Panc1 (cell line): Measurements from ENCODE around the gene KCNJ9. TPM values are rescaled to one million over a fixed set of nuclear protein-coding genes. Genes with fewer than 3 reads are reported as not detected.

Source experiments
- ATAC-seq: fragments of 200-7000 bp; cut with Tn5 transposase; 2 replicates; pipeline ENCODE4 v1.9.1; 2020; ENCODE audit warnings: mild to moderate bottlenecking, moderate library complexity
- BruUV-seq: library from RNA; stranded (reverse); fragments of 400-500 nt; replicated peaks from 2 replicates; lab custom pipeline; 2021; lab: Mats Ljungman, UMichigan
- CTCF ChIA-PET: fragments of 300-600 bp; sonication (Branson Sonifier 250); formaldehyde crosslinking; loops from one replicate; lab custom pipeline; 2022; ENCODE audit warnings: antibody characterized with exemption; lab: Charles Lee
- POLR2A ChIA-PET: fragments of 300-600 bp; sonication (Branson Sonifier 250); formaldehyde crosslinking; loops from one replicate; lab custom pipeline; 2022; ENCODE audit warnings: antibody characterized with exemption; lab: Charles Lee
- DNase-seq: peaks from one replicate; pipeline ENCODE4 v3.0.0-alpha.2; 2010; ENCODE audit warnings: low read depth, low spot score
- H3K27ac ChIP-seq: 2 replicates; pipeline ENCODE4 v1.5.1; 2011; ENCODE audit warnings: mild to moderate bottlenecking, low read length, inconsistent platforms
- H3K27me3 ChIP-seq: fragments of 200-500 bp; sonication (Bioruptor generic); 2 replicates; pipeline ENCODE4 v1.6.0; 2014; ENCODE audit warnings: low read length, inconsistent platforms; ENCODE audit not compliant: control insufficient read depth, insufficient read depth
- H3K36me3 ChIP-seq: fragments of 200-500 bp; sonication (Bioruptor generic); 2 replicates; pipeline ENCODE4 v1.5.1; 2014; ENCODE audit warnings: inconsistent platforms, mild to moderate bottlenecking, low read length, moderate library complexity; ENCODE audit not compliant: control insufficient read depth, insufficient read depth
- H3K4me1 ChIP-seq: 2 replicates; pipeline ENCODE4 v1.5.1; 2011; ENCODE audit warnings: inconsistent platforms, mild to moderate bottlenecking, low read length, moderate library complexity; ENCODE audit not compliant: control insufficient read depth, insufficient read depth
- H3K4me3 ChIP-seq, 2 experiments: 2 replicates each; pipeline ENCODE4 v1.5.1; 2011 to 2012; ENCODE audit warnings: low read depth in 2 of 2, low read length in 2 of 2, mild to moderate bottlenecking in 2 of 2, inconsistent platforms in 1 of 2, moderate library complexity in 1 of 2
- H3K9me3 ChIP-seq: fragments of 200-500 bp; sonication (Bioruptor generic); 2 replicates; pipeline ENCODE4 v1.5.1; 2014; ENCODE audit warnings: low read depth, mild to moderate bottlenecking, inconsistent platforms, low read length, moderate library complexity; ENCODE audit not compliant: control insufficient read depth, insufficient read depth
- POLR2AphosphoS5 ChIP-seq: IDR thresholded peaks from 2 replicates; pipeline ENCODE4 v1.6.1; 2012; ENCODE audit warnings: mild to moderate bottlenecking, low read depth, low read length, moderate library complexity
- SIN3A ChIP-seq: IDR thresholded peaks from 2 replicates; pipeline ENCODE4 v1.6.1; 2012; ENCODE audit warnings: low read depth, mild to moderate bottlenecking, low read length, moderate library complexity, borderline replicate concordance; ENCODE audit not compliant: insufficient read depth
- TCF7L2 ChIP-seq: IDR thresholded peaks from 2 replicates; pipeline ENCODE4 v1.6.1; 2011; ENCODE audit warnings: mild to moderate bottlenecking, low read depth, low read length, inconsistent platforms
- in situ Hi-C: cut with HindIII; loops from 2 replicates; pipeline ENCODE4 v1.10.0; 2016; ENCODE audit warnings: low sequenced_read_pairs, low pct_unique_long_range_greater_than_20kb
- intact Hi-C: fragments of 100-400 bp; cut with micrococcal nuclease; formaldehyde crosslinking; loops from one replicate; pipeline ENCODE4 v1.10.0; 2022; ENCODE audit not compliant: unreplicated experiment
- total RNA-seq: library from RNA; stranded (reverse); gene quantifications from one replicate; pipeline ENCODE4 v1.2.1, GENCODE V29; 2021; ENCODE audit not compliant: unreplicated experiment
- TF ChIP-seq, protein P1 (sequence below): fragments of 450-650 bp; IDR thresholded peaks from 2 replicates; pipeline ENCODE4 v1.5.1; 2017; ENCODE audit warnings: mild to moderate bottlenecking
- TF ChIP-seq, protein P2 (sequence below), 2 experiments: IDR thresholded peaks; 2 replicates each; pipeline ENCODE4 v1.6.1; 2011 to 2012; ENCODE audit warnings: low read depth in 2 of 2, control low read depth in 1 of 2, low read length in 1 of 2, mild to moderate bottlenecking in 1 of 2, moderate library complexity in 1 of 2; ENCODE audit not compliant: insufficient read depth in 1 of 2

Gene KCNJ9
- total RNA-seq, 1 experiment from 2014 or later: not detected

- ChIA-PET POLR2A (interaction anchor here (0.7 to 0.8 kb wide), 2 partner anchors 10 to 147 kb away, joined by 4 to 11 read pairs; no protein-coding TSS in a partner anchor), CTCF (no interaction called here)
- TF ChIP-seq TCF7L2: no peak
- TF ChIP-seq SIN3A: no peak
- TF ChIP-seq, protein P1, sequence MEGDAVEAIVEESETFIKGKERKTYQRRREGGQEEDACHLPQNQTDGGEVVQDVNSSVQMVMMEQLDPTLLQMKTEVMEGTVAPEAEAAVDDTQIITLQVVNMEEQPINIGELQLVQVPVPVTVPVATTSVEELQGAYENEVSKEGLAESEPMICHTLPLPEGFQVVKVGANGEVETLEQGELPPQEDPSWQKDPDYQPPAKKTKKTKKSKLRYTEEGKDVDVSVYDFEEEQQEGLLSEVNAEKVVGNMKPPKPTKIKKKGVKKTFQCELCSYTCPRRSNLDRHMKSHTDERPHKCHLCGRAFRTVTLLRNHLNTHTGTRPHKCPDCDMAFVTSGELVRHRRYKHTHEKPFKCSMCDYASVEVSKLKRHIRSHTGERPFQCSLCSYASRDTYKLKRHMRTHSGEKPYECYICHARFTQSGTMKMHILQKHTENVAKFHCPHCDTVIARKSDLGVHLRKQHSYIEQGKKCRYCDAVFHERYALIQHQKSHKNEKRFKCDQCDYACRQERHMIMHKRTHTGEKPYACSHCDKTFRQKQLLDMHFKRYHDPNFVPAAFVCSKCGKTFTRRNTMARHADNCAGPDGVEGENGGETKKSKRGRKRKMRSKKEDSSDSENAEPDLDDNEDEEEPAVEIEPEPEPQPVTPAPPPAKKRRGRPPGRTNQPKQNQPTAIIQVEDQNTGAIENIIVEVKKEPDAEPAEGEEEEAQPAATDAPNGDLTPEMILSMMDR: no peak
- TF ChIP-seq POLR2AphosphoS5: no peak
- TF ChIP-seq, protein P2, sequence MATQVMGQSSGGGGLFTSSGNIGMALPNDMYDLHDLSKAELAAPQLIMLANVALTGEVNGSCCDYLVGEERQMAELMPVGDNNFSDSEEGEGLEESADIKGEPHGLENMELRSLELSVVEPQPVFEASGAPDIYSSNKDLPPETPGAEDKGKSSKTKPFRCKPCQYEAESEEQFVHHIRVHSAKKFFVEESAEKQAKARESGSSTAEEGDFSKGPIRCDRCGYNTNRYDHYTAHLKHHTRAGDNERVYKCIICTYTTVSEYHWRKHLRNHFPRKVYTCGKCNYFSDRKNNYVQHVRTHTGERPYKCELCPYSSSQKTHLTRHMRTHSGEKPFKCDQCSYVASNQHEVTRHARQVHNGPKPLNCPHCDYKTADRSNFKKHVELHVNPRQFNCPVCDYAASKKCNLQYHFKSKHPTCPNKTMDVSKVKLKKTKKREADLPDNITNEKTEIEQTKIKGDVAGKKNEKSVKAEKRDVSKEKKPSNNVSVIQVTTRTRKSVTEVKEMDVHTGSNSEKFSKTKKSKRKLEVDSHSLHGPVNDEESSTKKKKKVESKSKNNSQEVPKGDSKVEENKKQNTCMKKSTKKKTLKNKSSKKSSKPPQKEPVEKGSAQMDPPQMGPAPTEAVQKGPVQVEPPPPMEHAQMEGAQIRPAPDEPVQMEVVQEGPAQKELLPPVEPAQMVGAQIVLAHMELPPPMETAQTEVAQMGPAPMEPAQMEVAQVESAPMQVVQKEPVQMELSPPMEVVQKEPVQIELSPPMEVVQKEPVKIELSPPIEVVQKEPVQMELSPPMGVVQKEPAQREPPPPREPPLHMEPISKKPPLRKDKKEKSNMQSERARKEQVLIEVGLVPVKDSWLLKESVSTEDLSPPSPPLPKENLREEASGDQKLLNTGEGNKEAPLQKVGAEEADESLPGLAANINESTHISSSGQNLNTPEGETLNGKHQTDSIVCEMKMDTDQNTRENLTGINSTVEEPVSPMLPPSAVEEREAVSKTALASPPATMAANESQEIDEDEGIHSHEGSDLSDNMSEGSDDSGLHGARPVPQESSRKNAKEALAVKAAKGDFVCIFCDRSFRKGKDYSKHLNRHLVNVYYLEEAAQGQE (IDR thresholded peaks at IDR 0.05; ENCODE audit: insufficient read depth in 1 of 2, low read depth in 2 of 2, low read length in 1 of 2): no peak
- BruUV-seq: no TSS peak
- Histone ChIP-seq H3K4me3 (peak overlapping the region; percentile 29 to 37), H3K9me3 (no peaks in the 10 kb centered on the region), H3K36me3 (no peaks in the 10 kb centered on the region), H3K27me3 (peaks cover 15% of the 10 kb centered on the region), H3K4me1 (no peaks in the 10 kb centered on the region), H3K27ac (no peak overlapping the region)
- DNase-seq (no peak), ATAC-seq (peak; percentile 91)
- in situ Hi-C loops: no loop called here
- intact Hi-C loops: no loop called here
These were observed 10.8 kb upstream of the KCNJ9 start for GRCh38 chr1:160070243-160071163.

DNA sequence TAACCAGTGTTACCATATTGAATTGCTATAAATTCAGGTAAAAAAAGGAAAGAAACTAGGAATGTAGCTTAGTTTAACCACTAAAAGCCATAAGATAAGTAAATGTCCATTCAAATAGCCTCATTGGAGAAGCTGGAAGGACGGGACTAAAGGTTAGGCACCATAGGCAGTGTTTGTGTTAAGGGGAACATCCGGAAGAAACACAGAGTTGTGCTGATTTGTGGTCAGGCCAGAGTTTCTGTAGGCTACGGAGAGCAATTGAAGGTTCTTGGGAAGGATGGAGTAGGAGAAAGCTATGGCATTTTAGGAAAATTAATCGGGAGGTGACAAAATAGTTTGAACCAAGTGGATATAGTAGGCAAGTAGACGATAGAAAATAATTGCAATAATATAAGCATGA lies 10.0 kb upstream of the KCNJ9 start:
- BruUV-seq: no TSS peak
- DNase-seq (no peak), ATAC-seq (no peak)
- ChIA-PET CTCF (interaction anchor here (0.6 kb wide), 1 partner anchor 10 kb away, joined by 5 read pairs; no protein-coding TSS in a partner anchor), POLR2A (interaction anchor here (0.5 to 0.8 kb wide), 3 partner anchors 74 to 1076 kb away, joined by 3 to 8 read pairs (median 4); no protein-coding TSS in a partner anchor)
- H3K27me3 ChIP-seq: peaks cover 15% of the 10 kb centered on the region
- intact Hi-C loops: no loop called here
- in situ Hi-C loops: no loop called here
- no peak overlapping the region for H3K4me3 ChIP-seq
- H3K9me3 ChIP-seq: no peaks in the 10 kb centered on the region
- H3K4me1 ChIP-seq: no peaks in the 10 kb centered on the region
- H3K36me3 ChIP-seq: no peaks in the 10 kb centered on the region
- no peak overlapping the region for H3K27ac ChIP-seq
- TF ChIP-seq, protein P1: no peak
- TF ChIP-seq SIN3A: no peak
- TF ChIP-seq POLR2AphosphoS5: no peak
- no peak for TF ChIP-seq TCF7L2
- TF ChIP-seq, protein P2 (IDR thresholded peaks at IDR 0.05; ENCODE audit: insufficient read depth in 1 of 2, low read depth in 2 of 2, low read length in 1 of 2): no peak
